ENCODE data around the gene HPCAL1. TPM values are rescaled to one million over a fixed set of nuclear protein-coding genes. Genes with fewer than 3 reads are reported as not detected.

Gene HPCAL1
- total and polyA plus RNA-seq, 2 experiments from 2014 or later, result 8.3 to 25.4 TPM

GRCh38 chr2:10293603-10294002 is 9.1 kb upstream of the HPCAL1 start:
- peaks cover 9% of the 10 kb centered on the region for H3K9me3 Mint-ChIP-seq
- H3K36me3 Mint-ChIP-seq (ENCODE audit: low read depth), result peaks cover 3% of the 10 kb centered on the region; the same call in 2 of the 3 replicates
- H3K27me3 Mint-ChIP-seq (ENCODE audit: insufficient read depth, low read depth, poor library complexity), result peaks cover 10% of the 10 kb centered on the region
- Histone ChIP-seq H3K4me3 (no peak overlapping the region), H3F3A (replicated peaks; ENCODE audit: low read depth) (no peaks in the 10 kb centered on the region), H2AFZ (no peak overlapping the region), H3K79me2 (replicated peaks; ENCODE audit: insufficient read depth) (no peaks in the 10 kb centered on the region), H4K20me1 (replicated peaks; ENCODE audit: insufficient read depth) (no peaks in the 10 kb centered on the region), H3K27me3 (ENCODE audit: insufficient read depth) (no peaks in the 10 kb centered on the region), H3K27ac (ENCODE audit: low read depth) (no peak overlapping the region), H3K4me2 (no peak overlapping the region), H3K4me1 (ENCODE audit: insufficient read depth) (peaks cover 8% of the 10 kb centered on the region; the same call in 1 of the 2 replicates), H3K36me3 (ENCODE audit: insufficient read depth) (no peaks in the 10 kb centered on the region; the same call in 1 of the 2 replicates), H3K9me2 (ENCODE audit: insufficient read depth) (0 out of 2 replicates have a peak, but pooled peaks cover 4% of the 10 kb centered on the region)
- TF ChIP-seq, protein P1, sequence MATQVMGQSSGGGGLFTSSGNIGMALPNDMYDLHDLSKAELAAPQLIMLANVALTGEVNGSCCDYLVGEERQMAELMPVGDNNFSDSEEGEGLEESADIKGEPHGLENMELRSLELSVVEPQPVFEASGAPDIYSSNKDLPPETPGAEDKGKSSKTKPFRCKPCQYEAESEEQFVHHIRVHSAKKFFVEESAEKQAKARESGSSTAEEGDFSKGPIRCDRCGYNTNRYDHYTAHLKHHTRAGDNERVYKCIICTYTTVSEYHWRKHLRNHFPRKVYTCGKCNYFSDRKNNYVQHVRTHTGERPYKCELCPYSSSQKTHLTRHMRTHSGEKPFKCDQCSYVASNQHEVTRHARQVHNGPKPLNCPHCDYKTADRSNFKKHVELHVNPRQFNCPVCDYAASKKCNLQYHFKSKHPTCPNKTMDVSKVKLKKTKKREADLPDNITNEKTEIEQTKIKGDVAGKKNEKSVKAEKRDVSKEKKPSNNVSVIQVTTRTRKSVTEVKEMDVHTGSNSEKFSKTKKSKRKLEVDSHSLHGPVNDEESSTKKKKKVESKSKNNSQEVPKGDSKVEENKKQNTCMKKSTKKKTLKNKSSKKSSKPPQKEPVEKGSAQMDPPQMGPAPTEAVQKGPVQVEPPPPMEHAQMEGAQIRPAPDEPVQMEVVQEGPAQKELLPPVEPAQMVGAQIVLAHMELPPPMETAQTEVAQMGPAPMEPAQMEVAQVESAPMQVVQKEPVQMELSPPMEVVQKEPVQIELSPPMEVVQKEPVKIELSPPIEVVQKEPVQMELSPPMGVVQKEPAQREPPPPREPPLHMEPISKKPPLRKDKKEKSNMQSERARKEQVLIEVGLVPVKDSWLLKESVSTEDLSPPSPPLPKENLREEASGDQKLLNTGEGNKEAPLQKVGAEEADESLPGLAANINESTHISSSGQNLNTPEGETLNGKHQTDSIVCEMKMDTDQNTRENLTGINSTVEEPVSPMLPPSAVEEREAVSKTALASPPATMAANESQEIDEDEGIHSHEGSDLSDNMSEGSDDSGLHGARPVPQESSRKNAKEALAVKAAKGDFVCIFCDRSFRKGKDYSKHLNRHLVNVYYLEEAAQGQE (IDR thresholded peaks at IDR 0.05; ENCODE audit: unreplicated experiment), result no peak
- TF ChIP-seq EZH2phosphoT487 (IDR thresholded peaks at IDR 0.05; ENCODE audit: unreplicated experiment) (no peak), CREB1 (CRISPR knock-in tag; IDR thresholded peaks at IDR 0.05; ENCODE audit: low read depth) (no peak), NANOG (IDR thresholded peaks at IDR 0.05; ENCODE audit: borderline replicate concordance) (no peak), ZNF462 (CRISPR knock-in tag; IDR thresholded peaks at IDR 0.05) (no peak), POLR2AphosphoS5 (IDR thresholded peaks at IDR 0.05; ENCODE audit: low read depth) (no peak), STAT1 (IDR thresholded peaks at IDR 0.05; ENCODE audit: unreplicated experiment) (no peak), EZH2 (IDR thresholded peaks at IDR 0.05; ENCODE audit: low read depth, unreplicated experiment) (no peak), ETS1 (IDR thresholded peaks at IDR 0.05) (no peak), JUNB (IDR thresholded peaks at IDR 0.05; ENCODE audit: unreplicated experiment) (no peak), ZNF331 (CRISPR knock-in tag; IDR thresholded peaks at IDR 0.05; ENCODE audit: low read depth) (no peak), ZNF114 (CRISPR knock-in tag; IDR thresholded peaks at IDR 0.05) (no peak)
- TF ChIP-seq, protein P2, sequence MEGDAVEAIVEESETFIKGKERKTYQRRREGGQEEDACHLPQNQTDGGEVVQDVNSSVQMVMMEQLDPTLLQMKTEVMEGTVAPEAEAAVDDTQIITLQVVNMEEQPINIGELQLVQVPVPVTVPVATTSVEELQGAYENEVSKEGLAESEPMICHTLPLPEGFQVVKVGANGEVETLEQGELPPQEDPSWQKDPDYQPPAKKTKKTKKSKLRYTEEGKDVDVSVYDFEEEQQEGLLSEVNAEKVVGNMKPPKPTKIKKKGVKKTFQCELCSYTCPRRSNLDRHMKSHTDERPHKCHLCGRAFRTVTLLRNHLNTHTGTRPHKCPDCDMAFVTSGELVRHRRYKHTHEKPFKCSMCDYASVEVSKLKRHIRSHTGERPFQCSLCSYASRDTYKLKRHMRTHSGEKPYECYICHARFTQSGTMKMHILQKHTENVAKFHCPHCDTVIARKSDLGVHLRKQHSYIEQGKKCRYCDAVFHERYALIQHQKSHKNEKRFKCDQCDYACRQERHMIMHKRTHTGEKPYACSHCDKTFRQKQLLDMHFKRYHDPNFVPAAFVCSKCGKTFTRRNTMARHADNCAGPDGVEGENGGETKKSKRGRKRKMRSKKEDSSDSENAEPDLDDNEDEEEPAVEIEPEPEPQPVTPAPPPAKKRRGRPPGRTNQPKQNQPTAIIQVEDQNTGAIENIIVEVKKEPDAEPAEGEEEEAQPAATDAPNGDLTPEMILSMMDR (conservative IDR thresholded peaks at IDR 0.05; ENCODE audit: low read depth in 2 of 2), result no peak
- no peak overlapping the region for H3K4me3 Mint-ChIP-seq
- H3K4me1 Mint-ChIP-seq, result peaks cover 21% of the 10 kb centered on the region
- DNase-seq (ENCODE audit: low spot score), result no peak
- no peak overlapping the region for H3K27ac Mint-ChIP-seq
- no peak for ATAC-seq

All from GM23338 (cell line).